ENCODE results near the gene PSMA5. TPM values are rescaled to one million over a fixed set of nuclear protein-coding genes. Genes with fewer than 3 reads are reported as not detected.
A peak's percentile ranks its signal among the peaks of the same experiment; 100 is the strongest.
"Not testable (repeated sequence)": the region's sequence is repeated elsewhere in the genome, so short reads cannot be mapped to it uniquely, and the experiment has no call there.

PSMA5 gene
- total RNA-seq (100 to 1,000 TPM; 207 to 238 TPM), polyA plus RNA-seq (120 TPM)

DNA sequence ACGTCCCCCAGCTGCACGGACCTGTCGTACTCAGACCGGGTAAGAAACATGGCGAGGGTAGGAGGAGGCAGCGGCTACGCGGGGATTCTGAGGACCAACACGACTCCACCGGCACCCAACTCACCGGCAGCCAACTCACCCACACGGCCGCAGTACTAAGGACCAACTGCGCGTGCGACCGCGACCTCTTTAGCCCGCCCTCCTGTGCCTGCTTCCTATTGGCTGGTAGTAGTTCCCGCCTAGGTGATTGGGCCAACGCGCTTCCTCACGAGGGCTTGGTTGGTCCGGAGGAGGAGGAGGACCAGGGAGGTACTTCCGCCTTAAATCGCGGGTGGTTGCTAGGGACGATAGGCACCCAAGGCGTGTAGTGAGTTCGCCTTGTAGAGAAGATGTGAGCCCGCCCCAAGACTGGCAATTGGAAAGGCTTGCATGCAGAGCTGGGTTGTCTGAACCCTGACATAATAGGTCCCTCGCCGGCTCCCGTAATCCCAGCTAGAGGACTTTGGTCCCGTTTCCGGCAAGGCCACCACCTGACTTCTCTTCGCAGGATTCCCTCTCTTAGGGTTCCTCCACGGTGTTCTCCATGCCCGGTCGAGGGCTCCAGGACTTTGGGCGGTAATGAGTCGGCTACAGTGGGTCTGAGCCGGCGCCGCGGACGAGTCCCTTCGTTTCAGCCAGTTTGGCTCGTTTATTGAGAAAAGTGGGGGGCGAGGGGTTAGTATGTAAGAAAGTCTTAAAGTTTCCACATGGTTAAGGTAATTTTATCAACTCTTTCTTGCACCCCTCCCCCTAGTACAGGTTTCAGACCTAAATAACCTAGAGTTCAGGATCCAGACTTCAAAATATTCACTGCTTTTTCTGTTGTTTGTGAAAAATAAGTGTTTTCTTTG lies at the start of gene PSMA5:
Gene PSMA5, minus strand, starts transcription at position 168 of the 890 bp plus-strand sequence. Its CDS starts 118 bp downstream, at position 50.
- H3K27ac ChIP-seq (ENCODE audit: low read depth, low read length), result peak within 1 kb of the TSS; percentile 94

GRCh38 chr1:109475261-109475660 lies 49.0 kb upstream of the PSMA5 start:
- no peak for DNase-seq
- POLR2A ChIA-PET, result no interaction called here

More for the DNA sequence above, at the start of gene PSMA5:
- no peaks in the 10 kb centered on the region for H3K27me3 Mint-ChIP-seq
- H3K27ac Mint-ChIP-seq, result peak within 1 kb of the TSS; percentile 96 to 100 (median 99)
- no peaks in the 10 kb centered on the region for H3K9me3 Mint-ChIP-seq
- ChIA-PET CTCF (interaction anchor here (0.9 to 3.5 kb wide), 9 partner anchors 27 to 350 kb away, joined by 3 to 17 read pairs (median 5); partner anchors contain the start of genes ATXN7L2 and GNAI3), POLR2A (interaction anchor here (0.6 to 1.9 kb wide), 11 partner anchors 42 to 384 kb away, joined by 3 to 16 read pairs (median 5); partner anchors contain the start of genes AMIGO1, ATXN7L2, GNAI3 and PSRC1)
- Histone ChIP-seq H3K4me1 (ENCODE audit: insufficient read depth, low read length) (peaks cover 45% of the 10 kb centered on the region), H3K9me3 (ENCODE audit: low read length) (no peaks in the 10 kb centered on the region), H3K27me3 (ENCODE audit: insufficient read depth, low read length, poor library complexity, severe bottlenecking) (no peaks in the 10 kb centered on the region), H3K4me3 (ENCODE audit: low read length) (peak within 1 kb of the TSS; percentile 85), H3K36me3 (ENCODE audit: insufficient read depth, low read length) (peaks cover under 1% of the 10 kb centered on the region)
- H3K36me3 Mint-ChIP-seq, result peaks cover 0 to 30% (median 2%) of the 10 kb centered on the region in 3 donors
- peak within 1 kb of the TSS; percentile 96 to 99 (median 98) for H3K4me3 Mint-ChIP-seq
- peaks cover 35 to 47% (median 47%) of the 10 kb centered on the region in 3 donors for H3K4me1 Mint-ChIP-seq
- DNase-seq, result peak; percentile 89 to 98 (median 94)

GRCh38 chr1:109474697-109475096 lies 48.4 kb upstream of the PSMA5 start:
- CTCF ChIA-PET, result interaction anchor here (1.5 kb wide), 1 partner anchor 19 kb away, joined by 4 read pairs; the partner anchor contains the start of gene CYB561D1
- H3K27me3 Mint-ChIP-seq, result peaks cover 41 to 78% of the 10 kb centered on the region in 2 donors

More at GRCh38 chr1:109475261-109475660, 49.0 kb upstream of the PSMA5 start:
- no peak overlapping the region for H3K4me3 ChIP-seq (ENCODE audit: low read length)
- H3K36me3 Mint-ChIP-seq, result no peaks in the 10 kb centered on the region
- no peaks in the 10 kb centered on the region for H3K9me3 Mint-ChIP-seq
- H3K27ac Mint-ChIP-seq, result peak overlapping the region in 1 of 8 donors; percentile 4
- peaks cover 17% of the 10 kb centered on the region for H3K27me3 ChIP-seq (ENCODE audit: insufficient read depth, low read length, poor library complexity, severe bottlenecking)
- H3K9me3 ChIP-seq (ENCODE audit: low read length), result no peaks in the 10 kb centered on the region
- CTCF ChIA-PET, result interaction anchor here (1.4 to 1.5 kb wide), 2 partner anchors 15 to 18 kb away, joined by 4 to 5 read pairs; partner anchors contain the start of gene CYB561D1
- H3K4me3 Mint-ChIP-seq, result no peak overlapping the region
- H3K27me3 Mint-ChIP-seq, result peaks cover 37 to 73% of the 10 kb centered on the region in 2 donors
- peaks cover 0 to 4% (median 0%) of the 10 kb centered on the region in 3 donors for H3K4me1 Mint-ChIP-seq
- H3K36me3 ChIP-seq (ENCODE audit: insufficient read depth, low read length), result no peaks in the 10 kb centered on the region
- H3K4me1 ChIP-seq (ENCODE audit: insufficient read depth, low read length), result no peaks in the 10 kb centered on the region
- H3K27ac ChIP-seq (ENCODE audit: low read depth, low read length), result no peak overlapping the region

GRCh38 chr1:109473284-109474057 lies 47.2 kb upstream of the PSMA5 start:
- not testable (repeated sequence) for H3K9me3 Mint-ChIP-seq; H3K4me3 ChIP-seq (ENCODE audit: low read length); H3K4me1 Mint-ChIP-seq; H3K4me1 ChIP-seq (ENCODE audit: insufficient read depth, low read length); H3K36me3 ChIP-seq (ENCODE audit: insufficient read depth, low read length); H3K27ac Mint-ChIP-seq; H3K4me3 Mint-ChIP-seq; H3K27ac ChIP-seq (ENCODE audit: low read depth, low read length); DNase-seq; H3K36me3 Mint-ChIP-seq; H3K9me3 ChIP-seq (ENCODE audit: low read length)
- ChIA-PET CTCF (interaction anchor here (2.1 kb wide), 1 partner anchor 59 kb away, joined by 5 read pairs; no protein-coding TSS in a partner anchor), POLR2A (interaction anchor here (0.5 to 0.6 kb wide), 2 partner anchors 11 to 536 kb away, joined by 3 to 5 read pairs; no protein-coding TSS in a partner anchor)
- H3K27me3 Mint-ChIP-seq, result peaks cover 41 to 68% of the 10 kb centered on the region in 2 donors
- peaks cover 30% of the 10 kb centered on the region for H3K27me3 ChIP-seq (ENCODE audit: insufficient read depth, low read length, poor library complexity, severe bottlenecking)

More at GRCh38 chr1:109474697-109475096, 48.4 kb upstream of the PSMA5 start:
- Mint-ChIP-seq H3K9me3 (no peaks in the 10 kb centered on the region), H3K4me1 (peaks cover 0 to 4% (median 0%) of the 10 kb centered on the region in 3 donors), H3K27ac (no peak overlapping the region), H3K36me3 (no peaks in the 10 kb centered on the region), H3K4me3 (no peak overlapping the region)
- Histone ChIP-seq H3K27ac (ENCODE audit: low read depth, low read length) (no peak overlapping the region), H3K9me3 (ENCODE audit: low read length) (no peaks in the 10 kb centered on the region), H3K4me3 (ENCODE audit: low read length) (no peak overlapping the region), H3K36me3 (ENCODE audit: insufficient read depth, low read length) (no peaks in the 10 kb centered on the region), H3K4me1 (ENCODE audit: insufficient read depth, low read length) (no peaks in the 10 kb centered on the region), H3K27me3 (ENCODE audit: insufficient read depth, low read length, poor library complexity, severe bottlenecking) (peaks cover 23% of the 10 kb centered on the region)
- POLR2A ChIA-PET, result no interaction called here
- DNase-seq, result no peak

DNA sequence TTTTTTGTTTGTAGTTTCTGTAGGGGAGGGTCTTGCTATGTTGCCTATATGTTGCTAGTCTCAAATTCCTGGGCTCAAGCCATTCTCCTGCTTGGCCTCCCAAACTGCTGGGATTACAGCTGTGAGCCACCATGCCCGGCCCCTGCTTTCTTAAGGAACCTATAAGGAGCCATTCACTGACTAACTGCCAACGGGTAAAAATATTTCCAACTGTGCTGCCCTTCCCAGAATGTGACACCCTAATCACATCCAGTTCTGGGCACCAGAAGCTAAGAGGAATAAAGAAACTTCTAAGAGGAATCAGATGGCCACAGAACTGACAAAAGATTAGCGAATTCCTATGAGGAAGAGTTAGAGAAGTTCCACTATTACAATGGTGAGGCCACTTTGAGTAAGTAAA lies 46.5 kb upstream of the PSMA5 start:
- no peaks in the 10 kb centered on the region for H3K9me3 Mint-ChIP-seq
- H3K27ac ChIP-seq (ENCODE audit: low read depth, low read length), result no peak overlapping the region
- no peaks in the 10 kb centered on the region for H3K4me1 ChIP-seq (ENCODE audit: insufficient read depth, low read length)
- H3K4me3 Mint-ChIP-seq, result no peak overlapping the region
- H3K36me3 ChIP-seq (ENCODE audit: insufficient read depth, low read length), result no peaks in the 10 kb centered on the region
- no peaks in the 10 kb centered on the region for H3K36me3 Mint-ChIP-seq
- DNase-seq, result no peak
- H3K4me3 ChIP-seq (ENCODE audit: low read length), result no peak overlapping the region
- H3K27me3 Mint-ChIP-seq, result peaks cover 41 to 70% of the 10 kb centered on the region in 2 donors
- H3K4me1 Mint-ChIP-seq, result no peaks in the 10 kb centered on the region
- ChIA-PET POLR2A (interaction anchor here (0.6 kb wide), 1 partner anchor 11 kb away, joined by 5 read pairs; no protein-coding TSS in a partner anchor), CTCF (interaction anchor here (1.1 to 2.1 kb wide), 2 partner anchors 21 to 59 kb away, joined by 3 to 5 read pairs; partner anchors contain the start of gene CYB561D1)
- no peak overlapping the region for H3K27ac Mint-ChIP-seq
- H3K27me3 ChIP-seq (ENCODE audit: insufficient read depth, low read length, poor library complexity, severe bottlenecking), result peaks cover 30% of the 10 kb centered on the region
- H3K9me3 ChIP-seq (ENCODE audit: low read length), result no peaks in the 10 kb centered on the region

DNA sequence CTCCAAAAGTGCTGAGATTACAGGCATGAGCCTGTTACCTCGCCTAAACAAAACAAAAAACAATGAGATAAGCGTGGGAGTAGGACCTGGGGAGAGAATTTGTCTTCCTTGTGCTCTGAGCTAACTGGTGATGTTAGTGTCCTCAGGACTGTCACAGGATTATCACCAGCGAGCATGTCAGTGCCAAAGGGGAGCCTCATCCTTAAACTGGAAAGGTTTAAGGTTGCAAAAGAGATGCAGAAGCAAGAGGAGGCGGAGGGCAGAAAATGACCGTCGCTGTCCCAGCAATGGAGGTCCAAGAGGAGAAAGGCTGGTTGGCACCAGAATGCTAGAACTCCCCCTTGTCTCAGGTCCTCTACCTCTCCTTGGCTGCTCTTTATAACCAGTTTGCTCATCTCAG lies 44.0 kb upstream of the PSMA5 start:
- Mint-ChIP-seq H3K27me3 (peaks cover 45 to 62% of the 10 kb centered on the region in 2 donors), H3K9me3 (no peaks in the 10 kb centered on the region), H3K4me3 (no peak overlapping the region), H3K36me3 (no peaks in the 10 kb centered on the region), H3K27ac (no peak overlapping the region), H3K4me1 (peaks cover 0 to 8% (median 4%) of the 10 kb centered on the region in 3 donors)
- Histone ChIP-seq H3K4me1 (ENCODE audit: insufficient read depth, low read length) (no peaks in the 10 kb centered on the region), H3K27me3 (ENCODE audit: insufficient read depth, low read length, poor library complexity, severe bottlenecking) (peaks cover 47% of the 10 kb centered on the region), H3K36me3 (ENCODE audit: insufficient read depth, low read length) (no peaks in the 10 kb centered on the region), H3K27ac (ENCODE audit: low read depth, low read length) (no peak overlapping the region), H3K9me3 (ENCODE audit: low read length) (no peaks in the 10 kb centered on the region), H3K4me3 (ENCODE audit: low read length) (no peak overlapping the region)
- POLR2A ChIA-PET, result no interaction called here
- no peak for DNase-seq
- CTCF ChIA-PET, result interaction anchor here (0.9 to 2.4 kb wide), 4 partner anchors 12 to 203 kb away, joined by 3 to 9 read pairs (median 4); partner anchors contain the start of gene CYB561D1

GRCh38 chr1:109468903-109469302 lies 42.7 kb upstream of the PSMA5 start:
- H3K4me1 ChIP-seq (ENCODE audit: insufficient read depth, low read length), result no peaks in the 10 kb centered on the region
- ChIA-PET CTCF (interaction anchor here (1.0 to 2.4 kb wide), 6 partner anchors 11 to 202 kb away, joined by 3 to 9 read pairs (median 4); partner anchors contain the start of genes ATXN7L2 and CYB561D1), POLR2A (interaction anchor here (0.7 to 1.1 kb wide), 3 partner anchors 16 to 741 kb away, joined by 3 to 4 read pairs (median 4); partner anchors contain the start of gene KCNC4)
- no peaks in the 10 kb centered on the region for H3K9me3 ChIP-seq (ENCODE audit: low read length)
- no peaks in the 10 kb centered on the region for H3K36me3 ChIP-seq (ENCODE audit: insufficient read depth, low read length)
- Mint-ChIP-seq H3K9me3 (no peaks in the 10 kb centered on the region), H3K4me3 (no peak overlapping the region), H3K27me3 (peaks cover 53 to 65% of the 10 kb centered on the region in 2 donors), H3K27ac (no peak overlapping the region), H3K36me3 (no peaks in the 10 kb centered on the region), H3K4me1 (peaks cover 0 to 8% (median 4%) of the 10 kb centered on the region in 3 donors)
- H3K27me3 ChIP-seq (ENCODE audit: insufficient read depth, low read length, poor library complexity, severe bottlenecking), result peaks cover 53% of the 10 kb centered on the region
- no peak overlapping the region for H3K4me3 ChIP-seq (ENCODE audit: low read length)
- H3K27ac ChIP-seq (ENCODE audit: low read depth, low read length), result no peak overlapping the region
- DNase-seq, result no peak

All from CD8-positive, alpha-beta memory T cell (primary cell).